GM12801 (cell line): Measurements from ENCODE around the gene DENND6B.

Source experiments
- TF ChIP-seq, protein P1 (sequence below): IDR thresholded peaks from one replicate; pipeline ENCODE4 v1.5.1; 2011; ENCODE audit warnings: control low read depth; ENCODE audit not compliant: insufficient read length; ENCODE audit errors: extremely low read depth

Gene DENND6B

DNA sequence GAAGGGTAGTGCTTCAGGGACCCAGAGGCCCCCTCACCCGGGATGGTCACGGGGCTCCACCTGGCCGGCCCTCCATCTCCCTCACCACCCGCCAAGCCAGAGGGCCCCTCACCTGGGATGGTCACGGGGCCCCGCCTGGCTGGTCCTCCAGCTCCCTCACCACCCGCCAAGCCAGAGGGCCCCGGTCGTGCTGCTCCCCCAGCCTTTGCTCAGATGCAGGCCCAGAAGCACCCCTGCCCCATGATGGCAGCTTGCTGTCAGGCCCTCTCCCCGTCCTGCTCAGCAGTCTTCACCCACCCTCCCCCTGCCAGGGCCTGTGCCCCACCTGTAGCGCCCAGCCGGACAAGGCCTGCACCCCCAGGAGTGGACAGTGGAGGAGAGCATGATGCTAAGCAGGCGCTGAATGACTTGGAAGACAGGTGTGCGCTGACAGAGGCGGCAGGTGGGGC is 7.3 kb downstream of the DENND6B start:
- TF ChIP-seq, protein P1, sequence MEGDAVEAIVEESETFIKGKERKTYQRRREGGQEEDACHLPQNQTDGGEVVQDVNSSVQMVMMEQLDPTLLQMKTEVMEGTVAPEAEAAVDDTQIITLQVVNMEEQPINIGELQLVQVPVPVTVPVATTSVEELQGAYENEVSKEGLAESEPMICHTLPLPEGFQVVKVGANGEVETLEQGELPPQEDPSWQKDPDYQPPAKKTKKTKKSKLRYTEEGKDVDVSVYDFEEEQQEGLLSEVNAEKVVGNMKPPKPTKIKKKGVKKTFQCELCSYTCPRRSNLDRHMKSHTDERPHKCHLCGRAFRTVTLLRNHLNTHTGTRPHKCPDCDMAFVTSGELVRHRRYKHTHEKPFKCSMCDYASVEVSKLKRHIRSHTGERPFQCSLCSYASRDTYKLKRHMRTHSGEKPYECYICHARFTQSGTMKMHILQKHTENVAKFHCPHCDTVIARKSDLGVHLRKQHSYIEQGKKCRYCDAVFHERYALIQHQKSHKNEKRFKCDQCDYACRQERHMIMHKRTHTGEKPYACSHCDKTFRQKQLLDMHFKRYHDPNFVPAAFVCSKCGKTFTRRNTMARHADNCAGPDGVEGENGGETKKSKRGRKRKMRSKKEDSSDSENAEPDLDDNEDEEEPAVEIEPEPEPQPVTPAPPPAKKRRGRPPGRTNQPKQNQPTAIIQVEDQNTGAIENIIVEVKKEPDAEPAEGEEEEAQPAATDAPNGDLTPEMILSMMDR: no peak

DNA sequence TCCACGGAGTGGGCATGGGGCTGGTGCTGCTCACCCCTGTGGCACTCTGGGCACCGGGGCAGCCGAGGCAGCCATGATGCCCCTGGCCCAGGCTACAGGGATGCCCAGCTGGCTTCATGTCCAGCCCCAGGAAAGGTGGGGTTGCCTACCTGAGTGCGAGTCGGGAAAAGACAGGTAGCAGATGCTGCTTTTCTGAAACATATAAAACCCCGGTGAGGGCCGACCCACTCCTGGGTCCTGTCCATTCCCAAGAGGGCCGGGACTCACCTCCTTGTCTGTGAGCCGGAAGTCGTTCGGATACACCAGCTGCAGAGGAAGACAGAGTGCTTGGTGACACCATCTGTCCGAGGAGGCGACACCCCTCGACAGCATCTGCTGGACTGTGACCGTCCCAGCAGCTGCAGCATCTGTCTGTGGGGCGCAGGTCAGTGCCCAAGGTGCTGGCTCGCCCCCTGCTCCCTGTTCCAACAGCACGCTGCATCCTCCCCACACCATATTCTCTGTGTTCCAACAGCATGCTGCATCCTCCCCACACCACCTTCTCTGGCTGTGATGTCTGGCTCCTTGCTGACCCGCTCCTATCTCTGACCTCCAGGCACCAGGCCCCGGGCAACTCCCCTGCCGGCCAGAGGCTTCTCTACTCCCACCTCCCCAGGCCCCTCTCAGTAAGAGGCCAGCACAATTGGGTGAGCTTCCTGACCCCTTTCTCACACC is 8.0 kb downstream of the DENND6B start:
- TF ChIP-seq, protein P1: no peak

DNA sequence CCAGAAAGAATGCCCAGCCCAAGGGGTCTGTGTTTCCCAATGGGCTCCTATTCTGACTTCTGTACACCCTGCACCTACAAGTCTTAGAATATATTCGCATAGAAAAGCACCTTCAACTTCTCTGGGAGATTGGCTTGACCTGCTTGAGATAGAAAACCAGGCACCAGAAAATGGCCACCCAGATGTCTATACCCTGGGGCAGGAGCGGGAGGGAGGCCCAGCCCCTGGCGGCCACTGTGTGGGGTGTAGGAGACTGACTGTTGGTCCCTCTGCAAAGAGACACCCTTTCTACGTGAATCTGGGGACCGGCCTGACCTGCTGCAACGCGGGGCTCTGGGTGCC is 8.5 kb downstream of the DENND6B start:
- TF ChIP-seq, protein P1: no peak

DNA sequence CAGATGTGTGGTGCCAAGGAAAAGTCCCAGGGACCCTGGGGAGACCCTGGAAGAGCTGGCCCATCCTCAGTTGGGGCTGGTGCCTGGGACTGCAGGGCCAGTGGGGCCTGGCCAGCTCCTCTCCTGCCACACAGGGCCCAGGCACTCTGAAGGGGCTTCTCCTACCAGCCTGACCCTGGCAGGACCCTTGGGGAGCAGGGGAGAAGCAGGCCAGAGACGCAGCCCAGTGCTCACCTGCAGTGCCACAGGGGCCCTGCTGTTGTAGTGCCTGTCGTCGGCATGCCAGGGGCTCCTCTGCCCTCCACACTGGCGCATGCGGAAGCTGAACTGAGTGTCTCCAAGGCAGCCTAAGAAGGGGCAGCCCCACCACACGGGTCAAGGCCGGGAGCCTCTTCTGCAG is 9.1 kb downstream of the DENND6B start:
- TF ChIP-seq, protein P1: no peak

DNA sequence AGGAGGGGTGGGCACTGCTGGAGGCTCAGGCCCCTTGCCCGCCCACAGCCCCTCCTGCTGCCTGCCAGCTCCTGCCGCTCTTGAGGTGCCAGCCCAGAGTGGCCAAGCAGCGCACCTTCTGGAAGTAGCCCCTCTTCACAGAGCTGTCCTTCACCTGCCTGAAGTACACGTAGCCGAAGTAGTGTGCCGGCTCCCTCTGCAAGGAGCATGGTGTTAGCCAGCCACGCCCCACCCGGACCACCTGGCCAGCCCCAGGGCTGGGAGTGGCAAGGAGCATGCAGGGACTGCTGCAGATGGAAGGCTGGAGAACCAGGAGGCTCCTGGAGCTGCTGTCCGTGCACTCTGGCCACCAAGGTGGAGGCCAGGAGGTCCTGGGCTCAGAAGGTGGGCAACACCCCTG is 9.6 kb downstream of the DENND6B start:
- TF ChIP-seq, protein P1: no peak

DNA sequence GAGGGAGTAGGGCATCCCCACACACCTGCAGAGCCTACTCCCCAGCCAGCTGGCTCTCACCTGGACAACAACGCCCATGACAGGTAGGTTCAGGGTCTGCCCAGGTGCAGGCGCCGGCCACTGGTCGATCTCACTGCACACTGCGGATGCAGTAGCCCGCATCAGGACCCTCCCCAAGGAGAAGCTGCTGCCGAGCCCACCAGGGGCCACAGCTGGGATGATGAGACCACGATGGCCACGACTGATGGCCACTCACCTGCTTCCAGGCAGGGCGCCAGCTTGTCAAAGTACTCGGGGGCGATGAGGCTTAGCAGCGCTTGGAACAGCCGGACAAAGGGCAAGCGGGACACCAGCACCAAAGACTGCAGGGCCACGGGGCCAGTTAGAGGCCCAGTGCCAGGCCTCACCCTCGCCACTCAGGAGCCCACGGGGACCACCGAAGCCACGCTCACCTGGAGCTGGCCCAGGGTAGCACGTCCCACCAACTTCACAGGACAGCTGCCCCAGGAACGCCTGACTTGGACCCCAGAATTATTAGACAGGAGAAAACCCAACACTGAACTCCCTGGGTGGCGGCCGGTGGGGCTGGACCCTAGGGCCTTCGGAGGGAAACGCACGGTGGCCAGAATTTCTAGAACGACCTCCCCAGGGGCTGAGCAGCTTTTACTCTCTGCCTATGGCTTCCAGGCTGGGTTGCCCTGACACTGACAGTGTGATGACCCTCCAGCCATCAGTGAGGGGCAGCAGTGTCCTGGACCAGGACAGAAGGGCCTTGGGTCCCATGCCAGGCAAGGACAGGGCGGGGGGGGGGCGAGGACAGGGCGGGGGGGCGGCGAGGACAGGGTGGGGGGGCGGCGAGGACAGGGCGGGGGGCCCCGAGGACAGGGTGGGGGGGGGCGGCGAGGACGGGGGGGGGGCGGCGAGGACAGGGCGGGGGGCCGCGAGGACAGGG is 10.4 kb downstream of the DENND6B start:
- TF ChIP-seq, protein P1: no peak

DNA sequence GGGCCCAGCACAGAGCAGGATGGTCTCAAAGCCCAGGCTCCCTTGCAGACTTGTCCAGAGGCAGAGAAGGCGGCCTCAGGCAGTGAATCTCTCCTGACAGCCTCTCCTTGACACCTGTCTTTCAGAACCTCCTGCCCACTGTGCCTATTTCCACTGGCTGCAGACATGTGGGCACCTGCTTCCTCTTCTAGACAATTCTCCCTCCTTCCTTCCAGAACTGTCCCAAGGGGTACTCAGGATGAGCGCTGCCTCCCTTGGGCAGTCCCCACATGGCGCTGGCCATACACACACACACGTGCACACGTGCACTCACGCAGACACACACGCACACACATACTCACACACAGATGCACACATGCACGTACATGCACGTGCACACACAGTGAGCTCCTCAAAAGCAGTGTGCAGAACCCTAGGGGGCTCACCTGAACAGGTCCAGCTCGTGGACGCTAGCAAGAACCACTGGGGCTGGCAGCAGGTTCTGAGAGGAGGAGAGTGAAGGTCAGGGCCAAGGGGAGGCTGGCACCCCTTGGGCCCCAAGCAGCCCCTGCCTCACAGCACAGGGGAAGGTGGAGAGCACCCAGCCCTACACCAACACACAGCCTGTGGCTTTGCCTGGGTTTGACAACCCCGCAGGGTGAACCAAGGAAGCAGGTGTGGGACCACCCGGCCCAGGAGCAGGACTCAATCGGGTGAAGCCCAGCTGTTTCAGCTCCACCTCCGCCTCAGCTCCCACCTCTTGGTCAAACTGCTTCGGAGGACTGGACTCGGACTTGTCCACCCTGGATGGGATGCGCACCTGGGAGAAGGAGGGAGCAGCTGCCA is 11.3 kb downstream of the DENND6B start:
- TF ChIP-seq, protein P1: no peak
